ENCODE data around the gene FNIP2.
A peak's percentile ranks its signal among the peaks of the same experiment; 100 is the strongest.
"Not testable (repeated sequence)": the region's sequence is repeated elsewhere in the genome, so short reads cannot be mapped to it uniquely, and the experiment has no call there.

Gene FNIP2

GRCh38 chr4:158912390-158912789 lies 143.6 kb downstream of the FNIP2 start:
- no peak overlapping the region for H3K27ac ChIP-seq (ENCODE audit: low read depth, low read length)
- H3K4me3 ChIP-seq (ENCODE audit: low read depth in 1 of 2, low read length in 2 of 2): no peak overlapping the region
- H3K36me3 ChIP-seq (ENCODE audit: insufficient read depth, low read length): no peaks in the 10 kb centered on the region
- no peaks in the 10 kb centered on the region for H3K9me3 ChIP-seq (ENCODE audit: low read length)
- peaks cover 18% of the 10 kb centered on the region for H3K4me1 ChIP-seq (ENCODE audit: insufficient read depth, low read length)
- no peaks in the 10 kb centered on the region for H3K27me3 ChIP-seq (ENCODE audit: control insufficient read depth in 1 of 2, insufficient read depth in 2 of 2, low read length in 2 of 2)
- no peak overlapping the region for H3K9ac ChIP-seq (ENCODE audit: low read length)

GRCh38 chr4:158912806-158913205 lies 144.0 kb downstream of the FNIP2 start:
- Histone ChIP-seq H3K36me3 (ENCODE audit: insufficient read depth, low read length) (no peaks in the 10 kb centered on the region), H3K9ac (ENCODE audit: low read length) (no peak overlapping the region), H3K9me3 (ENCODE audit: low read length) (no peaks in the 10 kb centered on the region), H3K27me3 (ENCODE audit: control insufficient read depth in 1 of 2, insufficient read depth in 2 of 2, low read length in 2 of 2) (no peaks in the 10 kb centered on the region), H3K4me1 (ENCODE audit: insufficient read depth, low read length) (peaks cover 18% of the 10 kb centered on the region), H3K4me3 (ENCODE audit: low read depth in 1 of 2, low read length in 2 of 2) (no peak overlapping the region), H3K27ac (ENCODE audit: low read depth, low read length) (no peak overlapping the region)

GRCh38 chr4:158913766-158914165 lies 144.9 kb downstream of the FNIP2 start:
- Histone ChIP-seq H3K9ac (ENCODE audit: low read length) (no peak overlapping the region), H3K4me1 (ENCODE audit: insufficient read depth, low read length) (peaks cover 18% of the 10 kb centered on the region), H3K36me3 (ENCODE audit: insufficient read depth, low read length) (no peaks in the 10 kb centered on the region), H3K27me3 (ENCODE audit: control insufficient read depth in 1 of 2, insufficient read depth in 2 of 2, low read length in 2 of 2) (no peaks in the 10 kb centered on the region), H3K9me3 (ENCODE audit: low read length) (no peaks in the 10 kb centered on the region), H3K27ac (ENCODE audit: low read depth, low read length) (no peak overlapping the region), H3K4me3 (ENCODE audit: low read depth in 1 of 2, low read length in 2 of 2) (no peak overlapping the region)

DNA sequence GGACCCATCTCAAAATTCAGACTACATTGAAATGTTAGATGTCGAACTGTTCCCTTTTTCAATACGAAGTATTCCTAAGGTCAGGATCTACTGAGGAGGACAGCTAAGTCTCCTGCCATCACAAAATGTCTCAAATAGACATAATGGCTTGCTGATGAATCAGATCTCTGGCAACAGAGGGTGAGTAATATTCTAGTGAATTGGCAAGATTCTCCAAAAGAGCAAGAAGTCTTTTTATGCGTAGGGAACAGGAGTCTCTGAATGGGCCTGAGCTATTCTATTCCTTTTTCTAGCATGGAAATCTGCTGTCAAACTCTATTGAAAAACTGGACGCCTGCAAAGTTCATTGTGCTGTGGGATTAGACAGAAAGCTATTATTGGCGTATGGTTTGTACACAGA lies 145.4 kb downstream of the FNIP2 start:
- no peak overlapping the region for H3K27ac ChIP-seq (ENCODE audit: low read depth, low read length)

GRCh38 chr4:158915683-158916241 lies 146.9 kb downstream of the FNIP2 start:
- Histone ChIP-seq H3K4me1 (ENCODE audit: insufficient read depth, low read length) (peaks cover 18% of the 10 kb centered on the region), H3K27ac (ENCODE audit: low read depth, low read length) (peak overlapping the region; percentile 2), H3K4me3 (ENCODE audit: low read depth in 1 of 2, low read length in 2 of 2) (no peak overlapping the region), H3K9ac (ENCODE audit: low read length) (no peak overlapping the region), H3K36me3 (ENCODE audit: insufficient read depth, low read length) (no peaks in the 10 kb centered on the region), H3K9me3 (ENCODE audit: low read length) (no peaks in the 10 kb centered on the region), H3K27me3 (ENCODE audit: control insufficient read depth in 1 of 2, insufficient read depth in 2 of 2, low read length in 2 of 2) (no peaks in the 10 kb centered on the region)

More for the DNA sequence above, 145.4 kb downstream of the FNIP2 start:
- H3K9me3 ChIP-seq (ENCODE audit: low read length): no peaks in the 10 kb centered on the region
- H3K27me3 ChIP-seq (ENCODE audit: control insufficient read depth in 1 of 2, insufficient read depth in 2 of 2, low read length in 2 of 2): no peaks in the 10 kb centered on the region
- peaks cover 18% of the 10 kb centered on the region for H3K4me1 ChIP-seq (ENCODE audit: insufficient read depth, low read length)
- H3K9ac ChIP-seq (ENCODE audit: low read length): no peak overlapping the region
- H3K4me3 ChIP-seq (ENCODE audit: low read depth in 1 of 2, low read length in 2 of 2): no peak overlapping the region
- H3K36me3 ChIP-seq (ENCODE audit: insufficient read depth, low read length): no peaks in the 10 kb centered on the region

- H3K4me3 ChIP-seq (ENCODE audit: low read depth in 1 of 2, low read length in 2 of 2); H3K9ac ChIP-seq (ENCODE audit: low read length); H3K27ac ChIP-seq (ENCODE audit: low read depth, low read length); H3K27me3 ChIP-seq (ENCODE audit: control insufficient read depth in 1 of 2, insufficient read depth in 2 of 2, low read length in 2 of 2); H3K36me3 ChIP-seq (ENCODE audit: insufficient read depth, low read length); H3K9me3 ChIP-seq (ENCODE audit: low read length); H3K4me1 ChIP-seq (ENCODE audit: insufficient read depth, low read length): not testable (repeated sequence)
These were observed 151.7 kb downstream of the FNIP2 start for GRCh38 chr4:158920452-158920996.

DNA sequence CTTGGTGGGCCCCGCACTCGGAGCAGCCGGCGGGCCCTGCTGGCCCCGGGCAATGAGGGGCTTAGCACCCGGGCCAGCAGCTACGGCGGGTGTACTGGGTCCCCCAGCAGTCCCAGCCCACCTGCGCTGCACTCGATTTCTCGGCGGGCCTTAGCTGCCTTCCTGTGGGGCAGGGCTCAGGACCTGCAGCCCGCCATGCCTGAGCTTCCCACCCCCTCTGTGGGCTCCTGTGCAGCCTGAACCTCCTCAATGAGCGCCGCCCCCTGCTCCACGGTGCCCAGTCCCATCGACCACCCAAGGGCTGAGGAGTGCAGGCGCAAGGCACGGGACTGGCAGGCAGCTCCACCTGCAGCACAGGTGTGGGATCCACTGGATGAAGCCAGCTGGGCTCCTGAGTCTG lies 158.9 kb downstream of the FNIP2 start:
- not testable (repeated sequence) for H3K9ac ChIP-seq (ENCODE audit: low read length); H3K4me3 ChIP-seq (ENCODE audit: low read depth in 1 of 2, low read length in 2 of 2); H3K36me3 ChIP-seq (ENCODE audit: insufficient read depth, low read length); H3K9me3 ChIP-seq (ENCODE audit: low read length); H3K4me1 ChIP-seq (ENCODE audit: insufficient read depth, low read length); H3K27me3 ChIP-seq (ENCODE audit: control insufficient read depth in 1 of 2, insufficient read depth in 2 of 2, low read length in 2 of 2); H3K27ac ChIP-seq (ENCODE audit: low read depth, low read length)

GRCh38 chr4:158929939-158930638 lies 161.3 kb downstream of the FNIP2 start:
- Histone ChIP-seq H3K36me3 (ENCODE audit: insufficient read depth, low read length) (no peaks in the 10 kb centered on the region), H3K9ac (ENCODE audit: low read length) (no peak overlapping the region), H3K27ac (ENCODE audit: low read depth, low read length) (no peak overlapping the region), H3K9me3 (ENCODE audit: low read length) (no peaks in the 10 kb centered on the region), H3K4me3 (ENCODE audit: low read depth in 1 of 2, low read length in 2 of 2) (no peak overlapping the region), H3K4me1 (ENCODE audit: insufficient read depth, low read length) (no peaks in the 10 kb centered on the region), H3K27me3 (ENCODE audit: control insufficient read depth in 1 of 2, insufficient read depth in 2 of 2, low read length in 2 of 2) (no peaks in the 10 kb centered on the region)

- H3K9ac ChIP-seq (ENCODE audit: low read length): no peak overlapping the region
- H3K4me3 ChIP-seq (ENCODE audit: low read depth in 1 of 2, low read length in 2 of 2): no peak overlapping the region
- H3K36me3 ChIP-seq (ENCODE audit: insufficient read depth, low read length): no peaks in the 10 kb centered on the region
- no peaks in the 10 kb centered on the region for H3K27me3 ChIP-seq (ENCODE audit: control insufficient read depth in 1 of 2, insufficient read depth in 2 of 2, low read length in 2 of 2)
- no peaks in the 10 kb centered on the region for H3K4me1 ChIP-seq (ENCODE audit: insufficient read depth, low read length)
- no peaks in the 10 kb centered on the region for H3K9me3 ChIP-seq (ENCODE audit: low read length)
- no peak overlapping the region for H3K27ac ChIP-seq (ENCODE audit: low read depth, low read length)
These were observed 161.8 kb downstream of the FNIP2 start for GRCh38 chr4:158930639-158930972.

DNA sequence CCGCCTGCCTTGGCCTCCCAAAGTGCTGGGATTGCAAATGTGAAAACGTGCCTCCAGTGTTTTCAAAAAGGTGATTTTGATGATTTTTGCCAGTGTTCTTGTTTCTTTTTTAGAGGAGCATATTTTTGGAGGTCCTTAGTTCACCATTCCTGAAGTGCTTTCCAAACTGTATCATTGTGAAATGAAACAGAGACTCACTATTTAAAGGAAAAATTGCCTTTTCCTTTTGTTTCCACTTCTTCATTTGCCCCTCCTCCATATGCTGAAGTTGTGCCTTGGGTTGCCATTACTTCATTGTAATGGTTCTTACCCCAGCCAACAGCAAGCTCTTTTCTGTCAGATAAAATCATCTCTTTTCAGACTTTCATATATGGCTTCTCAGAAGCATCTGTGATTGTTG lies 164.4 kb downstream of the FNIP2 start:
- Histone ChIP-seq H3K9me3 (ENCODE audit: low read length) (no peaks in the 10 kb centered on the region), H3K36me3 (ENCODE audit: insufficient read depth, low read length) (no peaks in the 10 kb centered on the region), H3K27ac (ENCODE audit: low read depth, low read length) (no peak overlapping the region), H3K9ac (ENCODE audit: low read length) (no peak overlapping the region), H3K4me1 (ENCODE audit: insufficient read depth, low read length) (no peaks in the 10 kb centered on the region), H3K4me3 (ENCODE audit: low read depth in 1 of 2, low read length in 2 of 2) (no peak overlapping the region), H3K27me3 (ENCODE audit: control insufficient read depth in 1 of 2, insufficient read depth in 2 of 2, low read length in 2 of 2) (no peaks in the 10 kb centered on the region)

DNA sequence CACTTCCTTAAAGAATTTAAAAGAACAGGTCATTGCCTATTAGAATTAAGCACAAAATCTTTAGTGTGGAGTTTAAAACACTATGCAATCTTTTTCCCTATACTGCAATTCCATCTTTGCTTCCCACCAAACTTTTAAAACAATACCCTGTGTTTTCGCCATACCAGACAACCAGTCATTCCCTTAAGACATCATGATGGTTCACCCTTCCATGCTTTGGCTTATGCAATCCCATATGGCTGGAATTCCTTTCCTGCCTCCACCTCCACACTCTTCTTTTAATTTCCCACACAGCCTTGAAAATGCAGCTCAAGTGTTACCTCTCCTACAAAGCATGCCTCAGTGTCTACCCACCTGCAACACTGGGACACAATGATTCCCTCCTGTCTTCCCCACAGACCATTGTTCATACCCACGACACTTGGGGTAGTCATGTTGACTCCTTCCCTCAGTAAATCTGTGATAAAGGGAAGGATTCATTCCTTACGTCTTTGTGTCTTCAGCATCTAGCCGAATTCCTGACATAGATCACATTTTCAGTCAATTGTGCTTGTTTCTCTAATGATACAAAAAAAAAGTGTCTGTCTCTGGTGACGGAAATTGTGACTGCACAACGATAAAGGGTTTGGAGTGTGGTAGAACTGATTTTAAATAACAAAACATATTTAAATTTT lies 166.3 kb downstream of the FNIP2 start:
- H3K27ac ChIP-seq (ENCODE audit: low read depth, low read length): no peak overlapping the region
- no peaks in the 10 kb centered on the region for H3K27me3 ChIP-seq (ENCODE audit: control insufficient read depth in 1 of 2, insufficient read depth in 2 of 2, low read length in 2 of 2)
- no peaks in the 10 kb centered on the region for H3K4me1 ChIP-seq (ENCODE audit: insufficient read depth, low read length)
- no peak overlapping the region for H3K4me3 ChIP-seq (ENCODE audit: low read depth in 1 of 2, low read length in 2 of 2)
- H3K9ac ChIP-seq (ENCODE audit: low read length): no peak overlapping the region
- no peaks in the 10 kb centered on the region for H3K9me3 ChIP-seq (ENCODE audit: low read length)
- no peaks in the 10 kb centered on the region for H3K36me3 ChIP-seq (ENCODE audit: insufficient read depth, low read length)
